Measurements from ENCODE around the gene PBXIP1. TPM values are rescaled to one million over a fixed set of nuclear protein-coding genes. Genes with fewer than 3 reads are reported as not detected.

PBXIP1 gene
- polyA plus RNA-seq, 3 donors, result 23.1 to 31.7 (median 24.0) TPM

DNA sequence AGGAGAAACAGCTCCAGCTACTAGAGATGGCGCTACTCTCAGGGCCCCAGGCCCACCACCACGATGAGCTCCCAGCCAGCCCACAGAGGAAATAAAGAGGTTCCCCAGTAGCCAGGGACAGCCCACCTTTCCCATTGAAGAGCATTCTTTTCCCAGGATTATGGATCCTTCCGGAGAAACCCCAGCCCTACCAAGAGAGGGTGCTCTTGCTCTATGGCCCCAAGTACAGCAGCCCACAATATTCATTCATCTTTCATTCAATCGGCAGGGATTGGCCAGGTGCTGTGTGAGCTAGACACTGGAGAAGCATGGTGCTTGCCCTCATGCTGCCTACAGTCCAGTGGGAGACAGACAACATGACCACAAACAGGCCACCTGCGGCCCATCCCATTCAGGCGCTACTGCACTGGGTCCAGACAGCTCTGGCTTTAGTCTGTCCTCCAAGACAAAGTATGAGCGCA lies 49.2 kb downstream of the PBXIP1 start:
- peaks cover 5% of the 10 kb centered on the region for H3K4me1 Mint-ChIP-seq
- peaks cover 0 to 6% of the 10 kb centered on the region in 2 donors for H3K9me3 ChIP-seq (replicated peaks in 1 of 2; ENCODE audit: control insufficient read depth in 1 of 2, insufficient read depth in 1 of 2, low read length in 2 of 2)
- H3K27ac ChIP-seq (ENCODE audit: low read depth in 1 of 2, low read length in 2 of 2), result no peak overlapping the region
- H4K20me1 ChIP-seq (ENCODE audit: insufficient read depth, low read length), result no peaks in the 10 kb centered on the region
- no peak overlapping the region for H3K27ac Mint-ChIP-seq
- TF ChIP-seq, protein P1, sequence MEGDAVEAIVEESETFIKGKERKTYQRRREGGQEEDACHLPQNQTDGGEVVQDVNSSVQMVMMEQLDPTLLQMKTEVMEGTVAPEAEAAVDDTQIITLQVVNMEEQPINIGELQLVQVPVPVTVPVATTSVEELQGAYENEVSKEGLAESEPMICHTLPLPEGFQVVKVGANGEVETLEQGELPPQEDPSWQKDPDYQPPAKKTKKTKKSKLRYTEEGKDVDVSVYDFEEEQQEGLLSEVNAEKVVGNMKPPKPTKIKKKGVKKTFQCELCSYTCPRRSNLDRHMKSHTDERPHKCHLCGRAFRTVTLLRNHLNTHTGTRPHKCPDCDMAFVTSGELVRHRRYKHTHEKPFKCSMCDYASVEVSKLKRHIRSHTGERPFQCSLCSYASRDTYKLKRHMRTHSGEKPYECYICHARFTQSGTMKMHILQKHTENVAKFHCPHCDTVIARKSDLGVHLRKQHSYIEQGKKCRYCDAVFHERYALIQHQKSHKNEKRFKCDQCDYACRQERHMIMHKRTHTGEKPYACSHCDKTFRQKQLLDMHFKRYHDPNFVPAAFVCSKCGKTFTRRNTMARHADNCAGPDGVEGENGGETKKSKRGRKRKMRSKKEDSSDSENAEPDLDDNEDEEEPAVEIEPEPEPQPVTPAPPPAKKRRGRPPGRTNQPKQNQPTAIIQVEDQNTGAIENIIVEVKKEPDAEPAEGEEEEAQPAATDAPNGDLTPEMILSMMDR (IDR thresholded peaks at IDR 0.05), result no peak
- no peaks in the 10 kb centered on the region for H3K4me1 ChIP-seq (ENCODE audit: control insufficient read depth in 1 of 2, insufficient read depth in 2 of 2, low read length in 2 of 2)
- no peak overlapping the region for H2AFZ ChIP-seq (ENCODE audit: insufficient read depth, low read depth, low read length, poor library complexity, severe bottlenecking)
- H3K36me3 ChIP-seq (replicated peaks in 1 of 2; ENCODE audit: control insufficient read depth in 1 of 2, insufficient read depth in 2 of 2, low read length in 2 of 2), result no peaks in the 10 kb centered on the region
- H3K4me2 ChIP-seq (replicated peaks; ENCODE audit: extremely low read depth, low read length, poor library complexity, severe bottlenecking), result no peak overlapping the region
- H3K27me3 Mint-ChIP-seq (ENCODE audit: low read depth in 3 of 3), result peaks cover 0 to 2% (median 1%) of the 10 kb centered on the region in 3 donors
- no peak overlapping the region for H3K4me3 Mint-ChIP-seq
- intact Hi-C loops (cut with micrococcal nuclease), result no loop called here
- H3K36me3 Mint-ChIP-seq, result peaks cover 0 to 3% of the 10 kb centered on the region in 2 donors
- WGBS (ENCODE audit: insufficient coverage), result 79% methylated on average over 6 of the region's 7 CpGs
- no peaks in the 10 kb centered on the region for H3K27me3 ChIP-seq (ENCODE audit: control insufficient read depth in 2 of 2, insufficient read depth in 2 of 2, low read length in 2 of 2)
- peaks cover 5 to 10% (median 8%) of the 10 kb centered on the region in 7 donors for H3K9me3 Mint-ChIP-seq
- no peak overlapping the region for H3K4me3 ChIP-seq (replicated peaks in 1 of 3; ENCODE audit: low read depth in 2 of 3, low read length in 3 of 3)
- H3K79me2 ChIP-seq (ENCODE audit: insufficient read depth, low read length), result no peaks in the 10 kb centered on the region
- DNase-seq, result no peak
- no peak overlapping the region for H3K9ac ChIP-seq (ENCODE audit: insufficient read depth, low read length, poor library complexity, severe bottlenecking)

DNA sequence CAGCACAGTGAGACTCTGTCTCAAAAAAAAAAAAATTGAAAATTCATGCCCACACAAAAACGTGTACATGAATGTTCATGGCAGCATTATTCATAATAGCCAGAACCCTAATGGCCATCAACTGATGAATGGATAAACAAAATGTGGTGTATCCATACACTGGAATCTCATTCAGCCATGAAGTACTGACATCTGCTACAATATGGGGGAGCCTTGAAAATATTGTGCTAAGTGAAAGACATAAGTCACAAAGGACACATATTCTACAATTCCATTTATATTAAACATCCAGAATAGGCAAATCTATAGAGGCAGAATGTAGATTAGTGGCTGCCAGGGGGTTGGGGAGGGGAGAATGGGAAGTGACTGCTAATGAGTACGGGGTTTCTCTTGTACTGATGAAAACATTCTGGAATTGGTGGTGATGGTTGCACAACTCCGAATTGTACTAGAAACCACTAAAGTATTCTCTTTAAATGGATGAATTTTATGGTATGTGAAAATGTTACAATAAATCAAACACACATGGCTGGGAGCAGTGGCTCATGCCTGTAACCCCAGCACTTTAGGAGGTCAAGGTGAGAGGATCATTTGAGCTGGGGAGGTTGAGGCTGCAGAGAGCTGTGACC lies 52.8 kb downstream of the PBXIP1 start:
- TF ChIP-seq, protein P1 (IDR thresholded peaks at IDR 0.05), result no peak
- no peak overlapping the region for H3K27ac ChIP-seq (ENCODE audit: low read depth in 1 of 2, low read length in 2 of 2)
- intact Hi-C loops (cut with micrococcal nuclease), result no loop called here
- H3K9ac ChIP-seq (ENCODE audit: insufficient read depth, low read length, poor library complexity, severe bottlenecking), result no peak overlapping the region
- no peaks in the 10 kb centered on the region for H3K9me3 ChIP-seq (replicated peaks in 1 of 2; ENCODE audit: control insufficient read depth in 1 of 2, insufficient read depth in 1 of 2, low read length in 2 of 2)
- DNase-seq, result no peak
- H3K27ac Mint-ChIP-seq, result no peak overlapping the region
- H2AFZ ChIP-seq (ENCODE audit: insufficient read depth, low read depth, low read length, poor library complexity, severe bottlenecking), result no peak overlapping the region
- H3K36me3 ChIP-seq (replicated peaks in 1 of 2; ENCODE audit: control insufficient read depth in 1 of 2, insufficient read depth in 2 of 2, low read length in 2 of 2), result no peaks in the 10 kb centered on the region
- no peaks in the 10 kb centered on the region for H3K4me1 ChIP-seq (ENCODE audit: control insufficient read depth in 1 of 2, insufficient read depth in 2 of 2, low read length in 2 of 2)
- no CpG with 5 or more reads among the region's 3 CpGs for WGBS (ENCODE audit: insufficient coverage)
- H4K20me1 ChIP-seq (ENCODE audit: insufficient read depth, low read length), result no peaks in the 10 kb centered on the region
- H3K4me2 ChIP-seq (replicated peaks; ENCODE audit: extremely low read depth, low read length, poor library complexity, severe bottlenecking), result no peak overlapping the region
- no peaks in the 10 kb centered on the region for H3K36me3 Mint-ChIP-seq
- H3K4me3 Mint-ChIP-seq, result no peak overlapping the region
- peaks cover 0 to 3% (median 0%) of the 10 kb centered on the region in 7 donors for H3K9me3 Mint-ChIP-seq
- H3K4me1 Mint-ChIP-seq, result peaks cover 5% of the 10 kb centered on the region
- H3K79me2 ChIP-seq (ENCODE audit: insufficient read depth, low read length), result no peaks in the 10 kb centered on the region
- peaks cover 2 to 4% (median 3%) of the 10 kb centered on the region in 3 donors for H3K27me3 Mint-ChIP-seq (ENCODE audit: low read depth in 3 of 3)
- no peak overlapping the region for H3K4me3 ChIP-seq (replicated peaks in 1 of 3; ENCODE audit: low read depth in 2 of 3, low read length in 3 of 3)
- H3K27me3 ChIP-seq (ENCODE audit: control insufficient read depth in 2 of 2, insufficient read depth in 2 of 2, low read length in 2 of 2), result no peaks in the 10 kb centered on the region
